Liver (tissue), 9 donors: ENCODE data around the gene UBAP1. TPM values are rescaled to one million over a fixed set of nuclear protein-coding genes. Genes with fewer than 3 reads are reported as not detected.
"Not testable (repeated sequence)": the region's sequence is repeated elsewhere in the genome, so short reads cannot be mapped to it uniquely, and the experiment has no call there.

ENCODE experiments used
- DNase-seq: peaks from one replicate; pipeline ENCODE4 v3.0.0-alpha.2; 2017; ENCODE audit warnings: low spot score
- H3K27ac ChIP-seq, 2 donors: one replicate each; pipeline ENCODE4 v1.7.0; 2013; ENCODE audit warnings: inconsistent platforms in 2 of 2, low read length in 2 of 2, control low read depth in 1 of 2, low read depth in 1 of 2, mild to moderate bottlenecking in 1 of 2
- H3K27me3 ChIP-seq, 4 donors: one replicate each; pipeline versions ENCODE4 v1.6.1 to v1.7.0; 2013; ENCODE audit warnings: low read length in 3 of 4, inconsistent platforms in 1 of 4, mild to moderate bottlenecking in 1 of 4, moderate library complexity in 1 of 4; ENCODE audit not compliant: control insufficient read depth in 4 of 4, insufficient read depth in 4 of 4
- H3K36me3 ChIP-seq, 4 donors: one replicate each; pipeline versions ENCODE4 v1.6.1 to v1.7.0; 2013; ENCODE audit warnings: low read length in 3 of 4, mild to moderate bottlenecking in 3 of 4, low read depth in 1 of 4, moderate library complexity in 1 of 4; ENCODE audit not compliant: control insufficient read depth in 4 of 4, insufficient read depth in 3 of 4
- H3K4me1 ChIP-seq, 4 donors: one replicate each; pipeline versions ENCODE4 v1.6.1 to v1.7.0; 2013; ENCODE audit warnings: low read length in 3 of 4, mild to moderate bottlenecking in 3 of 4, moderate library complexity in 1 of 4; ENCODE audit not compliant: control insufficient read depth in 4 of 4, insufficient read depth in 4 of 4
- H3K4me3 ChIP-seq, 3 donors: one replicate each; pipeline versions ENCODE4 v1.6.1 to v1.7.0; 2013; ENCODE audit warnings: low read length in 3 of 3, control low read depth in 1 of 3, low read depth in 1 of 3, mild to moderate bottlenecking in 1 of 3
- H3K9ac ChIP-seq, 2 donors: one replicate each; pipeline ENCODE4 v1.7.0; 2013; ENCODE audit warnings: low read length in 2 of 2, mild to moderate bottlenecking in 2 of 2, moderate library complexity in 2 of 2, control low read depth in 1 of 2, low read depth in 1 of 2
- H3K9me3 ChIP-seq, 4 donors: one replicate each; pipeline versions ENCODE4 v1.6.1 to v1.7.0; 2013; ENCODE audit warnings: low read length in 3 of 4; ENCODE audit not compliant: control insufficient read depth in 4 of 4
- CTCF ChIP-seq: fragments of 150-350 bp; IDR thresholded peaks from 2 replicates; pipeline ENCODE4 v1.5.1; 2017; ENCODE audit warnings: improper control_type of control experiment, low read depth, low read length; ENCODE audit not compliant: missing input control
- EGR1 ChIP-seq, 2 donors: IDR thresholded peaks; 2 replicates each; pipeline ENCODE4 v1.6.1; 2016 to 2018; ENCODE audit warnings: antibody characterized with exemption in 2 of 2, low read depth in 2 of 2
- FOXA1 ChIP-seq: IDR thresholded peaks from 2 replicates; pipeline ENCODE4 v1.6.1; 2016; ENCODE audit warnings: antibody characterized with exemption
- FOXA2 ChIP-seq: IDR thresholded peaks from 2 replicates; pipeline ENCODE4 v1.6.1; 2016; ENCODE audit warnings: antibody characterized with exemption
- GABPA ChIP-seq, 2 donors: IDR thresholded peaks in 1 of 2; conservative IDR thresholded peaks in 1 of 2; 2 replicates each; pipeline ENCODE4 v1.6.1; 2016; ENCODE audit warnings: antibody characterized with exemption in 2 of 2, mild to moderate bottlenecking in 1 of 2, moderate library complexity in 1 of 2
- HNF4A ChIP-seq, 2 donors: conservative IDR thresholded peaks; 2 replicates each; pipeline ENCODE4 v1.6.1; 2016; ENCODE audit warnings: antibody characterized with exemption in 2 of 2, mild to moderate bottlenecking in 2 of 2
- HNF4G ChIP-seq: IDR thresholded peaks from 2 replicates; pipeline ENCODE4 v1.6.1; 2016; ENCODE audit warnings: antibody characterized with exemption
- JUND ChIP-seq, 2 donors: IDR thresholded peaks; 2 replicates each; pipeline ENCODE4 v1.6.1; 2016; ENCODE audit warnings: antibody characterized with exemption in 2 of 2
- NR2F2 ChIP-seq: IDR thresholded peaks from 2 replicates; pipeline ENCODE4 v1.6.1; 2016; ENCODE audit warnings: antibody characterized with exemption
- RAD21 ChIP-seq, 2 donors: IDR thresholded peaks; 2 replicates each; pipeline ENCODE4 v1.6.1; 2016; ENCODE audit warnings: antibody characterized with exemption in 2 of 2, mild to moderate bottlenecking in 2 of 2
- RXRA ChIP-seq, 2 donors: IDR thresholded peaks; 2 replicates each; pipeline ENCODE4 v1.6.1; 2017 to 2018; ENCODE audit warnings: antibody characterized with exemption in 2 of 2, mild to moderate bottlenecking in 1 of 2
- SP1 ChIP-seq: IDR thresholded peaks from 2 replicates; pipeline ENCODE4 v1.6.1; 2018; ENCODE audit warnings: antibody characterized with exemption, mild to moderate bottlenecking
- TAF1 ChIP-seq: conservative IDR thresholded peaks from 2 replicates; pipeline ENCODE4 v1.6.1; 2016; ENCODE audit warnings: antibody characterized with exemption, mild to moderate bottlenecking
- YY1 ChIP-seq: IDR thresholded peaks from 2 replicates; pipeline ENCODE4 v1.6.1; 2016; ENCODE audit warnings: antibody characterized with exemption, mild to moderate bottlenecking
- ZBTB33 ChIP-seq: IDR thresholded peaks from 2 replicates; pipeline ENCODE4 v1.6.1; 2016; ENCODE audit warnings: antibody characterized with exemption
- WGBS: extraction: QIAGEN DNeasy Blood & Tissue Kit; methylation state at CpG from one replicate; pipeline ENCODE4 v1.1.7; 2013; 5-methylcytosine and 5-hydroxymethylcytosine counted together
- polyA plus RNA-seq, 2 donors: library from polyadenylated mRNA; stranded (reverse) in 1 of 2; unstranded in 1 of 2; fragments of 200-250 nt in 1 of 2; fragments of >200 nt in 1 of 2; fragmentation: Nextera tagmentation in 1 of 2; extraction: Ambion mirVana in 1 of 2; gene quantifications; one replicate each; pipeline versions ENCODE4 v1.2.1 to v1.2.3, GENCODE V29; 2013 to 2015
- total RNA-seq, 2 donors: library from RNA; depleted of rRNA; stranded (reverse); fragments of >200 nt; gene quantifications; one replicate each; pipeline ENCODE4 v1.2.3, GENCODE V29; 2014
- TF ChIP-seq, protein P1 (sequence below): IDR thresholded peaks from 2 replicates; pipeline ENCODE4 v1.6.1; 2016; ENCODE audit warnings: antibody characterized with exemption
- TF ChIP-seq, protein P2 (sequence below): IDR thresholded peaks from 2 replicates; pipeline ENCODE4 v1.6.1; 2016; ENCODE audit warnings: antibody characterized with exemption, mild to moderate bottlenecking
- TF ChIP-seq, protein P3 (sequence below): IDR thresholded peaks from 2 replicates; pipeline ENCODE4 v1.6.1; 2016; ENCODE audit warnings: antibody characterized with exemption
- donor health status: healthy.
- donor health status: healthy.
- donor health status: healthy.
- donor health status: healthy.
- donor health status: healthy.

The UBAP1 gene
- total and polyA plus RNA-seq, 4 donors = 21.2 to 31.6 (median 23.7) TPM

DNA sequence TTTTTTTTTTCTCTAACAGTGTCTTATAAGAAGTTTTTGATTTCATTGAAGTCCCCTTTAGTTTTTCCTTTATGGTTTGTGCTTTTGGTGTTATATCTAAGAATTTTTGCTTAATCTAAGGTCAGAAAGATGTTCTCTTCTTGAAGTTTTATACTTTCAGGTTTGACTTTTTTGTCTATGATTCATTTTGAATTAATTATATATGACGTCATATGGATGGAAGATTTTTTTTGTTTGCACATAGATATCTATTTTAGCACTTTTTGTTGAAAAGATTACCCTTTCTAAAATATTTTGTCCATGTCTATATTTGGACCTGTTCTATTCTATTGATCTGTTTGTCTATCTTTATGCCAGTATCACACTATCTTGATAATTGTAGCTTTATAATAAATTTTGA is 16.3 kb downstream of the UBAP1 start:
- DNase-seq = no peak
- TF ChIP-seq SP1 (no peak), TAF1 (no peak), YY1 (no peak), FOXA1 (no peak), HNF4A (conservative IDR thresholded peaks at IDR 0.05) (no peak), RXRA (IDR thresholded peaks at IDR 0.05) (no peak), HNF4G (no peak), EGR1 (IDR thresholded peaks at IDR 0.05; ENCODE audit: low read depth in 2 of 2) (no peak), RAD21 (IDR thresholded peaks at IDR 0.05) (no peak), CTCF (no peak), GABPA (IDR thresholded peaks at IDR 0.05 in 1 of 2, conservative IDR thresholded peaks at IDR 0.05 in 1 of 2) (no peak), FOXA2 (no peak), ZBTB33 (no peak), NR2F2 (no peak), JUND (IDR thresholded peaks at IDR 0.05) (no peak)
- TF ChIP-seq, protein P1, sequence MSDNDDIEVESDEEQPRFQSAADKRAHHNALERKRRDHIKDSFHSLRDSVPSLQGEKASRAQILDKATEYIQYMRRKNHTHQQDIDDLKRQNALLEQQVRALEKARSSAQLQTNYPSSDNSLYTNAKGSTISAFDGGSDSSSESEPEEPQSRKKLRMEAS = no peak
- TF ChIP-seq, protein P2, sequence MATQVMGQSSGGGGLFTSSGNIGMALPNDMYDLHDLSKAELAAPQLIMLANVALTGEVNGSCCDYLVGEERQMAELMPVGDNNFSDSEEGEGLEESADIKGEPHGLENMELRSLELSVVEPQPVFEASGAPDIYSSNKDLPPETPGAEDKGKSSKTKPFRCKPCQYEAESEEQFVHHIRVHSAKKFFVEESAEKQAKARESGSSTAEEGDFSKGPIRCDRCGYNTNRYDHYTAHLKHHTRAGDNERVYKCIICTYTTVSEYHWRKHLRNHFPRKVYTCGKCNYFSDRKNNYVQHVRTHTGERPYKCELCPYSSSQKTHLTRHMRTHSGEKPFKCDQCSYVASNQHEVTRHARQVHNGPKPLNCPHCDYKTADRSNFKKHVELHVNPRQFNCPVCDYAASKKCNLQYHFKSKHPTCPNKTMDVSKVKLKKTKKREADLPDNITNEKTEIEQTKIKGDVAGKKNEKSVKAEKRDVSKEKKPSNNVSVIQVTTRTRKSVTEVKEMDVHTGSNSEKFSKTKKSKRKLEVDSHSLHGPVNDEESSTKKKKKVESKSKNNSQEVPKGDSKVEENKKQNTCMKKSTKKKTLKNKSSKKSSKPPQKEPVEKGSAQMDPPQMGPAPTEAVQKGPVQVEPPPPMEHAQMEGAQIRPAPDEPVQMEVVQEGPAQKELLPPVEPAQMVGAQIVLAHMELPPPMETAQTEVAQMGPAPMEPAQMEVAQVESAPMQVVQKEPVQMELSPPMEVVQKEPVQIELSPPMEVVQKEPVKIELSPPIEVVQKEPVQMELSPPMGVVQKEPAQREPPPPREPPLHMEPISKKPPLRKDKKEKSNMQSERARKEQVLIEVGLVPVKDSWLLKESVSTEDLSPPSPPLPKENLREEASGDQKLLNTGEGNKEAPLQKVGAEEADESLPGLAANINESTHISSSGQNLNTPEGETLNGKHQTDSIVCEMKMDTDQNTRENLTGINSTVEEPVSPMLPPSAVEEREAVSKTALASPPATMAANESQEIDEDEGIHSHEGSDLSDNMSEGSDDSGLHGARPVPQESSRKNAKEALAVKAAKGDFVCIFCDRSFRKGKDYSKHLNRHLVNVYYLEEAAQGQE = no peak
- TF ChIP-seq, protein P3, sequence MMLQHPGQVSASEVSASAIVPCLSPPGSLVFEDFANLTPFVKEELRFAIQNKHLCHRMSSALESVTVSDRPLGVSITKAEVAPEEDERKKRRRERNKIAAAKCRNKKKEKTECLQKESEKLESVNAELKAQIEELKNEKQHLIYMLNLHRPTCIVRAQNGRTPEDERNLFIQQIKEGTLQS = no peak
- peaks cover 13 to 34% (median 26%) of the 10 kb centered on the region in 4 donors for H3K4me1 ChIP-seq

DNA sequence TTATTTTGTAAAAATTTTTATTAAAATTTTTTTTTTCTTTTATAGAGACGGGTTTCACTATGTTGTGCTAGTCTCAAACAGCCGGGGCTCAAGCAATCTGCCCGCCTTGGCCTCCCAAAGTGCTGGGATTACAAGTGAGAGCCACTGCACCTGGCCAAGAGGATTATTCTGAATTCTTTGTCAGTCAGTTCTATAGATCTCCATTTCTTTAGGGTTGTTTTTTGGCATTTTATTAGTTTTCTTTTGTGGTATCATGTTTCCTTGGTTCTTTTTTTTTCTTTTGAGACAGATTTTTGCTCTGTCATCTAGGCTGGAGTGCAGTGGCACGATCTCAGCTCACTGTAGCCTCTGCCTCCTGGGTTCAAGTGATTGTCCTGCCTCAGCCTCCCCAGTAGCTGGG is 18.4 kb downstream of the UBAP1 start:
- H3K9me3 ChIP-seq, H3K36me3 ChIP-seq, H3K27ac ChIP-seq, H3K27me3 ChIP-seq, H3K4me3 ChIP-seq, DNase-seq, H3K9ac ChIP-seq: not testable (repeated sequence)
- 97% methylated on average over 4 of the region's 4 CpGs for WGBS
- H3K4me1 ChIP-seq = peaks cover 14 to 34% (median 30%) of the 10 kb centered on the region in 4 donors

More for the DNA sequence above, 16.3 kb downstream of the UBAP1 start:
- H3K4me3 ChIP-seq = no peak overlapping the region
- WGBS = 40% methylated on average over 1 of the region's 1 CpG
- H3K27ac ChIP-seq = no peak overlapping the region
- no peaks in the 10 kb centered on the region for H3K27me3 ChIP-seq
- H3K36me3 ChIP-seq = peaks cover 0 to 4% (median 0%) of the 10 kb centered on the region in 4 donors
- no peak overlapping the region for H3K9ac ChIP-seq
- no peaks in the 10 kb centered on the region for H3K9me3 ChIP-seq
